ENCODE measurements around the gene SEZ6L. TPM values are rescaled to one million over a fixed set of nuclear protein-coding genes. Genes with fewer than 3 reads are reported as not detected.
A peak's percentile ranks its signal among the peaks of the same experiment; 100 is the strongest.

Gene SEZ6L
- polyA plus RNA-seq, 1 donor from 2014 or later: 31.9 TPM

GRCh38 chr22:26174280-26174679 lies 5.0 kb downstream of the SEZ6L start:
- Histone ChIP-seq H3K36me3 (ENCODE audit: insufficient read depth, low read length) (no peaks in the 10 kb centered on the region), H3K4me2 (ENCODE audit: low read length) (no peak overlapping the region), H3K79me2 (replicated peaks; ENCODE audit: insufficient read depth, low read length) (no peaks in the 10 kb centered on the region), H4K20me1 (ENCODE audit: insufficient read depth) (no peaks in the 10 kb centered on the region), H2AFZ (ENCODE audit: low read depth, low read length) (no peak overlapping the region), H3K27ac (ENCODE audit: low read length) (no peak overlapping the region), H3K27me3 (ENCODE audit: insufficient read depth, low read depth, low read length) (peaks cover 8% of the 10 kb centered on the region), H3F3A (ENCODE audit: insufficient read depth, low read length, poor library complexity, severe bottlenecking) (peaks cover 3% of the 10 kb centered on the region), H3K9me2 (ENCODE audit: insufficient read depth, low read length) (no peaks in the 10 kb centered on the region), H3K9ac (ENCODE audit: low read length) (no peak overlapping the region), H3K4me3 (ENCODE audit: low read length) (no peak overlapping the region), H3K9me3 (ENCODE audit: low read length) (no peaks in the 10 kb centered on the region)
- TF ChIP-seq TAF1 (IDR thresholded peaks at IDR 0.05; ENCODE audit: low read depth) (no peak), RAD21 (conservative IDR thresholded peaks at IDR 0.05) (peak; percentile 82), EP300 (conservative IDR thresholded peaks at IDR 0.05; ENCODE audit: poor library complexity, severe bottlenecking) (no peak), MXI1 (conservative IDR thresholded peaks at IDR 0.05; ENCODE audit: poor library complexity, severe bottlenecking) (no peak), EZH2 (IDR thresholded peaks at IDR 0.05; ENCODE audit: borderline replicate concordance, insufficient read depth, low read length, poor library complexity, severe bottlenecking) (no peak), SMC3 (conservative IDR thresholded peaks at IDR 0.05; ENCODE audit: poor library complexity) (peak; percentile 83), POLR2AphosphoS5 (IDR thresholded peaks at IDR 0.05) (no peak), REST (IDR thresholded peaks at IDR 0.05; ENCODE audit: borderline replicate concordance) (no peak)
- TF ChIP-seq, protein P1, sequence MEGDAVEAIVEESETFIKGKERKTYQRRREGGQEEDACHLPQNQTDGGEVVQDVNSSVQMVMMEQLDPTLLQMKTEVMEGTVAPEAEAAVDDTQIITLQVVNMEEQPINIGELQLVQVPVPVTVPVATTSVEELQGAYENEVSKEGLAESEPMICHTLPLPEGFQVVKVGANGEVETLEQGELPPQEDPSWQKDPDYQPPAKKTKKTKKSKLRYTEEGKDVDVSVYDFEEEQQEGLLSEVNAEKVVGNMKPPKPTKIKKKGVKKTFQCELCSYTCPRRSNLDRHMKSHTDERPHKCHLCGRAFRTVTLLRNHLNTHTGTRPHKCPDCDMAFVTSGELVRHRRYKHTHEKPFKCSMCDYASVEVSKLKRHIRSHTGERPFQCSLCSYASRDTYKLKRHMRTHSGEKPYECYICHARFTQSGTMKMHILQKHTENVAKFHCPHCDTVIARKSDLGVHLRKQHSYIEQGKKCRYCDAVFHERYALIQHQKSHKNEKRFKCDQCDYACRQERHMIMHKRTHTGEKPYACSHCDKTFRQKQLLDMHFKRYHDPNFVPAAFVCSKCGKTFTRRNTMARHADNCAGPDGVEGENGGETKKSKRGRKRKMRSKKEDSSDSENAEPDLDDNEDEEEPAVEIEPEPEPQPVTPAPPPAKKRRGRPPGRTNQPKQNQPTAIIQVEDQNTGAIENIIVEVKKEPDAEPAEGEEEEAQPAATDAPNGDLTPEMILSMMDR (IDR thresholded peaks at IDR 0.05; ENCODE audit: poor library complexity, severe bottlenecking): peak; percentile 73

DNA sequence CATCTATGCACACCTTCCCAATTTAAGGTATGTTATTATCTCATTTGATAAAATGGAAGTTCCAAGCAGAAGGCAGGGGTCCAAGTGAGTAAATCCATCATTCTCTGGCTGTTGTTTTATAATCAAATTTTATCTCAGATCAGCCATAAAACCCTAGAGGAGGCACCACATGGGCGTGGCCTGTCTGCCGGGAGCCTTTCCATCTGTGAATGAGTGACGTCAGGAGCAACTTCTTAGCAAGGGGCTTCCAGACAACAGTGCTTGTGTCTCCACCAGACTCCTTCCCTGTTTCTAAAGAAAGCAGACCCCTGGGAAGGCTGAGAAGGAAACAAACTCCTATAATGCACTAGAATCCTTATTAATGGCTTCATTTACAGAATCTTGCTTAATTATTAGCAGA lies 13.5 kb downstream of the SEZ6L start:
- Histone ChIP-seq H4K20me1 (ENCODE audit: insufficient read depth) (no peaks in the 10 kb centered on the region), H3K79me2 (replicated peaks; ENCODE audit: insufficient read depth, low read length) (no peaks in the 10 kb centered on the region), H3F3A (ENCODE audit: insufficient read depth, low read length, poor library complexity, severe bottlenecking) (no peaks in the 10 kb centered on the region), H3K9me3 (ENCODE audit: low read length) (no peaks in the 10 kb centered on the region), H3K9ac (ENCODE audit: low read length) (no peak overlapping the region), H3K9me2 (ENCODE audit: insufficient read depth, low read length) (no peaks in the 10 kb centered on the region), H2AFZ (ENCODE audit: low read depth, low read length) (no peak overlapping the region), H3K27ac (ENCODE audit: low read length) (no peak overlapping the region), H3K4me2 (ENCODE audit: low read length) (no peak overlapping the region), H3K4me3 (ENCODE audit: low read length) (no peak overlapping the region), H3K27me3 (ENCODE audit: insufficient read depth, low read depth, low read length) (no peaks in the 10 kb centered on the region), H3K36me3 (ENCODE audit: insufficient read depth, low read length) (no peaks in the 10 kb centered on the region)
- no peak for TF ChIP-seq TAF1 (IDR thresholded peaks at IDR 0.05; ENCODE audit: low read depth)
- no peak for TF ChIP-seq POLR2AphosphoS5 (IDR thresholded peaks at IDR 0.05)
- no peak for TF ChIP-seq EZH2 (IDR thresholded peaks at IDR 0.05; ENCODE audit: borderline replicate concordance, insufficient read depth, low read length, poor library complexity, severe bottlenecking)
- TF ChIP-seq MXI1 (conservative IDR thresholded peaks at IDR 0.05; ENCODE audit: poor library complexity, severe bottlenecking): no peak
- TF ChIP-seq RAD21 (conservative IDR thresholded peaks at IDR 0.05): no peak
- no peak for TF ChIP-seq EP300 (conservative IDR thresholded peaks at IDR 0.05; ENCODE audit: poor library complexity, severe bottlenecking)
- TF ChIP-seq REST (IDR thresholded peaks at IDR 0.05; ENCODE audit: borderline replicate concordance): no peak
- TF ChIP-seq SMC3 (conservative IDR thresholded peaks at IDR 0.05; ENCODE audit: poor library complexity): no peak

Data from neural cell (in vitro differentiated cells).